ENCODE results near the gene RNGTT.
A peak's percentile ranks its signal among the peaks of the same experiment; 100 is the strongest.
"Not testable (repeated sequence)": the region's sequence is repeated elsewhere in the genome, so short reads cannot be mapped to it uniquely, and the experiment has no call there.

Gene RNGTT

GRCh38 chr6:88808381-88808780 lies 155.0 kb downstream of the RNGTT start:
- no peak for DNase-seq (ENCODE audit: low spot score)

- DNase-seq (ENCODE audit: low spot score), result no peak
Measured at GRCh38 chr6:88807622-88808021, 155.8 kb downstream of the RNGTT start.

GRCh38 chr6:88806728-88807127 lies 156.7 kb downstream of the RNGTT start:
- no peak for DNase-seq (ENCODE audit: low spot score)

- DNase-seq (ENCODE audit: low spot score), result no peak
Measured at GRCh38 chr6:88804701-88805100, 158.7 kb downstream of the RNGTT start.

- no peak for DNase-seq (ENCODE audit: low spot score)
Measured at GRCh38 chr6:88785478-88785877, 177.9 kb downstream of the RNGTT start.

GRCh38 chr6:88780714-88781389 lies 182.6 kb downstream of the RNGTT start:
- DNase-seq (ENCODE audit: low spot score), result peak; percentile 45

GRCh38 chr6:88775866-88776571 lies 187.4 kb downstream of the RNGTT start:
- no peak for DNase-seq (ENCODE audit: low spot score)

GRCh38 chr6:88768114-88768513 lies 195.3 kb downstream of the RNGTT start:
- DNase-seq (ENCODE audit: low spot score), result not testable (repeated sequence)

GRCh38 chr6:88764081-88764480 lies 199.3 kb downstream of the RNGTT start:
- no peak for DNase-seq (ENCODE audit: low spot score)

GRCh38 chr6:88763160-88763559 lies 200.3 kb downstream of the RNGTT start:
- no peak for DNase-seq (ENCODE audit: low spot score)

GRCh38 chr6:88761237-88762031 lies 202.0 kb downstream of the RNGTT start:
- no peak for DNase-seq (ENCODE audit: low spot score)

- DNase-seq (ENCODE audit: low spot score), result no peak
Measured at GRCh38 chr6:88760091-88760490, 203.3 kb downstream of the RNGTT start.

GRCh38 chr6:88750936-88751335 lies 212.5 kb downstream of the RNGTT start:
- DNase-seq (ENCODE audit: low spot score), result no peak

- no peak for DNase-seq (ENCODE audit: low spot score)
Measured at GRCh38 chr6:88749849-88750248, 213.6 kb downstream of the RNGTT start.

- DNase-seq (ENCODE audit: low spot score), result no peak
Measured at GRCh38 chr6:88748141-88748540, 215.3 kb downstream of the RNGTT start.

- DNase-seq (ENCODE audit: low spot score), result no peak
Measured at GRCh38 chr6:88741939-88742338, 221.5 kb downstream of the RNGTT start.

GRCh38 chr6:88741071-88741470 lies 222.3 kb downstream of the RNGTT start:
- DNase-seq (ENCODE audit: low spot score), result no peak

GRCh38 chr6:88734544-88734943 lies 228.9 kb downstream of the RNGTT start:
- DNase-seq (ENCODE audit: low spot score), result no peak

GRCh38 chr6:88730611-88731011 lies 232.8 kb downstream of the RNGTT start:
- DNase-seq (ENCODE audit: low spot score), result no peak

- no peak for DNase-seq (ENCODE audit: low spot score)
Measured at GRCh38 chr6:88728756-88729155, 234.7 kb downstream of the RNGTT start.

GRCh38 chr6:88726409-88726808 lies 237.0 kb downstream of the RNGTT start:
- DNase-seq (ENCODE audit: low spot score), result not testable (repeated sequence)

- DNase-seq (ENCODE audit: low spot score), result no peak
Measured at GRCh38 chr6:88725111-88725975, 238.1 kb downstream of the RNGTT start.
